ENCODE data around the gene IFT27.

IFT27 gene

DNA sequence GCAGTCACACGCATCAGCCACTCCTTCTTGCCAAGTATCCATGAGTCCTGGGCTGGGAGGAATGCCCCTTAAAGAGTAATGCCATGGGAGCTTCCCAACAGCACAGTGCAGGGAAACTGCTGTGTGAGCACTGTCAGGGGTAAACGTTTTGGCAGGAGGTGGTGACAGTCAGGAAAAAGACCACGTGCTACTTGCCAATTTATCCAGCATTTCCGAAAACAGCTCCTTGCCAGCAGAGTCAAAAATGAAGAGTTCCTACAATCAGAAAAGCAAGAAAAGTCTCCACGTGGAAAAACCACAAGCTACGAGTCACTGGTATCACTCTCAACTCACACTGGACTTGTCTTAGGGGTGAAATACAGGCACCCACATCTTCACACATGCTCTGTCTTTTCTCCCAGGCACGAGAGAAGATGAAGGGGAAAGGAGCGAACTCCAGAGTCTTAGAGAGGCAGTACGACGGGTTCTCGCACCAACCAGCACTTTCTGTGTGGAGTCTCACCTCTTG is 9.9 kb downstream of the IFT27 start:
- Histone ChIP-seq H3K4me3 (no peak overlapping the region), H3K27me3 (ENCODE audit: low read depth) (no peaks in the 10 kb centered on the region), H3K9me3 (no peaks in the 10 kb centered on the region), H3K4me1 (no peaks in the 10 kb centered on the region), H3K36me3 (replicated peaks) (no peaks in the 10 kb centered on the region; the same call in 1 of the 2 replicates)
- in situ Hi-C loops (cut with MboI; ENCODE audit: low sequenced_read_pairs), result no loop called here
- DNase-seq (ENCODE audit: low spot score in 2 of 2), result peak in 1 of 2 experiments; percentile 1

DNA sequence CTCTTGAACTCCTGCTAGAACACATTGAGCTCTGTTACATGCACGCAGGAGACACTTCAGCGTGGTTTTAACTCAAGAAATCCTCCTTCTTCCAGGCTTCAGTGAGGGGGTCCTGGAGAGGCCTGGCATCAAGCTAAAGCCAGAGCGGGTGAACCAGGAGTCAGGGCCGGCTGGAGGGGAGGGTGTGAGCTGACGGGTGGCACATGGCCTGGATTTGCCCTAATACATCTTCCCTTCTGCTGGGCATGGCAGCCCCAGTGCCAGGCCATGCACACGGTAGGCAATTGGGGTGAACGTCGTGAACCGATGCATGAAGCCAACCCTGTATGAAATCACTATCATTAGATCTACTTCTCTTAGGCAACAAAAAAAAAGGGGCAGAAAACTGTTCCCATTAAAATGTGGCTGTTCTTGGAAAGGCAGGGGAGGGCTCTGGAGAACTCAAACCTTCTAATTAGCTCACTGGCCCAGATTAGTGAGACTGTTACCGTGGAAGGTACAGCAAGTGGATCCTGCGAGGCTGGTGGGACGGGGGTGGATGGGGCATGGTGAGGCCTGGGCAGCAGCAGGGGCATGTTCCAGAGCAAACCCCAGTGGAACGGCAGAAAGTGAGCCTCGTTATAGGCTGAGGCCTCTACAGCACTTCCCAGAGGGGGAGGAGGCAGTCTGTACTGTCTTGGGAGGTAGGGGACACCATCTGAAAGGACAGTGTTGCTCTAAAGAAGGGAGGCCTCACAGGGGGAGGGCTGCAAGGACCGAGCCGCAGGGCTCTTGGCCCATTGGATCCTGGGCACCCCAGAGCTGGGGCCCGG is 10.6 kb downstream of the IFT27 start:
- DNase-seq (ENCODE audit: low spot score in 2 of 2), result peak in 1 of 2 experiments; percentile 2
- Histone ChIP-seq H3K4me1 (no peaks in the 10 kb centered on the region), H3K9me3 (no peaks in the 10 kb centered on the region), H3K27me3 (ENCODE audit: low read depth) (no peaks in the 10 kb centered on the region), H3K4me3 (no peak overlapping the region), H3K36me3 (replicated peaks) (no peaks in the 10 kb centered on the region; the same call in 1 of the 2 replicates)
- in situ Hi-C loops (cut with MboI; ENCODE audit: low sequenced_read_pairs), result no loop called here

DNA sequence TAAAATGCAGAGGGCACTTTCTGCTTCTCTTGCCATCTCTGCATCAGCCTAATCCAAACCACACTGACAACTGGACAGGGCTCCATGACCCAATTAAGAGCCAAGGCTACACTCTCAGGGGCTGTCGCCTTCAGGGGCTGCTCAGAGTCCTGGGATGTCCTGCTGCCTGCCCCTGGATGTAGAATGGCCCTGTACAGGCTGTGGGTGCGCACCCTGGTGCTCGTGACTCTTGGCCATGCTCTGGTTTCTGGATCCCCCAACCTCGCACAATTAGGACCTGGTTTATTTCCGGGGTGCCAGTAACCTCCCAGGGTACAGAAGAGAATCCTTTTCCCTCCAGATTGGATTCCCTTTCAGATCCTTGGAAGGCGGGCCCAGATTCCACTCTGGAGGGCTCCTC is 11.3 kb downstream of the IFT27 start:
- peak in 1 of 2 experiments; percentile 4 for DNase-seq (ENCODE audit: low spot score in 2 of 2)
- H3K4me3 ChIP-seq, result no peak overlapping the region
- H3K4me1 ChIP-seq, result no peaks in the 10 kb centered on the region
- H3K36me3 ChIP-seq (replicated peaks), result no peaks in the 10 kb centered on the region; the same call in 1 of the 2 replicates
- H3K27me3 ChIP-seq (ENCODE audit: low read depth), result no peaks in the 10 kb centered on the region
- in situ Hi-C loops (cut with MboI; ENCODE audit: low sequenced_read_pairs), result no loop called here
- no peaks in the 10 kb centered on the region for H3K9me3 ChIP-seq

DNA sequence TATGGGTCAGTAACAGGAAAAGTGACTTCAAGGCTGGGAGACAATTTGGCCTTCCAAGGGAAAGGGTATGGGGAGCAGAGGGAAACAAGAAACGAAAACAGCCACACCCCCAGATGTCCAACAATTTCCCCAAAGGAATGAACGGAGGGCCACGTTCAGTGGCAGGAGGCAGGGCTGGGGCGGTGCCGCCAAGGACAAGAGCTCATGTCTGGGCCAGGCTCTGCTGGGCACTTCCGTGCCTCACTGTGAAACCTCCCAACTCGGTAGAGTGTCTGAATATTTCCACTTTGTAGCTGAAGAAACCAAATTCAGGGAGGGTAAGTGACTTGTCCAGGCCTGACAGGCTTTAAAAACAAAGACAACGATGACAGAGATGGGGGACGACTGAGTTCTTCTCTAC is 11.9 kb downstream of the IFT27 start:
- in situ Hi-C loops (cut with MboI; ENCODE audit: low sequenced_read_pairs), result no loop called here

DNA sequence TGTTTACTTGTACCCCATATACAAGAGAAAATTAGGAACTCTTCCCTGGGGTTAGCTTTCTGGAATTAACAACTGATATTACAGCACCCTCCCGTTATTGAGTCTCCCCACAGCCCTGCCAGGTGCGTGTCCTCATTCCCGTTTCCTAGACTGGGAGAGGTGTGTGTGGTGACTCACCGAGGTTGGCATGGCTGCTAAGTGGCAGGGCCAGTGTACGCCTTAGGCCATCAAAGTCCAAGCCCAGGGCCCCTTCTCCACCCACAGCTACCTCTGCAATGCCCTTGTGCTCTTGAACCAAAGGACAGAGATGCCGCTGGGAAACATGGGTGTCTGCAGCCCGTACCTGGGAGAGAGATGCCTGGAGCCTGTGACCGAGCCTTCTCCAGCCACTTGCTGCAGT is 12.3 kb downstream of the IFT27 start:
- DNase-seq (ENCODE audit: low spot score in 2 of 2), result peak in 1 of 2 experiments; percentile 1
- Histone ChIP-seq H3K9me3 (no peaks in the 10 kb centered on the region), H3K4me3 (no peak overlapping the region), H3K4me1 (no peaks in the 10 kb centered on the region), H3K36me3 (replicated peaks) (no peaks in the 10 kb centered on the region; the same call in 1 of the 2 replicates), H3K27me3 (ENCODE audit: low read depth) (no peaks in the 10 kb centered on the region)
- in situ Hi-C loops (cut with MboI; ENCODE audit: low sequenced_read_pairs), result no loop called here

More for the DNA sequence above, 11.9 kb downstream of the IFT27 start:
- Histone ChIP-seq H3K4me1 (no peaks in the 10 kb centered on the region), H3K9me3 (no peaks in the 10 kb centered on the region), H3K27me3 (ENCODE audit: low read depth) (no peaks in the 10 kb centered on the region), H3K36me3 (replicated peaks) (no peaks in the 10 kb centered on the region; the same call in 1 of the 2 replicates), H3K4me3 (no peak overlapping the region)
- peak in 1 of 2 experiments; percentile 2 for DNase-seq (ENCODE audit: low spot score in 2 of 2)

DNA sequence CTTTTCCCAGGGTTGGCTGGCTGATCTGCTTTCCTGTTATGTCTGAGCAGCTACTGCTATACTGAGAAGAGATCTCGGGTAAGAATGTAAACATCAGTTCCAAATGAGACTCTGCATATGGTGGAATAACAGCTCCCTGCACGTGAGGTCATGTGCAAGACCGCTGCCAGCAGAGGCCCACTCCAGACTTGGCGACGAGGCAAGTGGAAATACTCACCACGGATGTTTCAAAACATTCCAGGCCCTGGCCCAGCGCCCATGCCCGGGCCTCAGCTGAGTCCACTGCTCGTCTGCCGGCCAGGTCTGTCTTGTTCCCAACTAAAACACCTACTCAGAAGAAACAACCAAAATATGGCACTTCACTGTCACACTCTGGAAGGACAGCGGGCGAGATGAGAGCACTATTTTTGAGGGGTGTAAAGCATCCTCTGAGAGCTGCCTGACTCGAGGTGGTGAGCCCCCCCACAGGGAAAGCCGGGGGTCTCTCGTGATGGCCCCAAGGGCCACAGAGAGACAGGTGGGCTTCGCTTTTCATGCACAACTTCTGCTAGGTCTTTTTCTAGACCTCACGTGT is 13.1 kb downstream of the IFT27 start:
- peak in 1 of 2 experiments; percentile 4 for DNase-seq (ENCODE audit: low spot score in 2 of 2)
- Histone ChIP-seq H3K27me3 (ENCODE audit: low read depth) (no peaks in the 10 kb centered on the region), H3K4me3 (no peak overlapping the region), H3K9me3 (no peaks in the 10 kb centered on the region), H3K4me1 (no peaks in the 10 kb centered on the region), H3K36me3 (replicated peaks) (no peaks in the 10 kb centered on the region; the same call in 1 of the 2 replicates)
- in situ Hi-C loops (cut with MboI; ENCODE audit: low sequenced_read_pairs), result no loop called here

DNA sequence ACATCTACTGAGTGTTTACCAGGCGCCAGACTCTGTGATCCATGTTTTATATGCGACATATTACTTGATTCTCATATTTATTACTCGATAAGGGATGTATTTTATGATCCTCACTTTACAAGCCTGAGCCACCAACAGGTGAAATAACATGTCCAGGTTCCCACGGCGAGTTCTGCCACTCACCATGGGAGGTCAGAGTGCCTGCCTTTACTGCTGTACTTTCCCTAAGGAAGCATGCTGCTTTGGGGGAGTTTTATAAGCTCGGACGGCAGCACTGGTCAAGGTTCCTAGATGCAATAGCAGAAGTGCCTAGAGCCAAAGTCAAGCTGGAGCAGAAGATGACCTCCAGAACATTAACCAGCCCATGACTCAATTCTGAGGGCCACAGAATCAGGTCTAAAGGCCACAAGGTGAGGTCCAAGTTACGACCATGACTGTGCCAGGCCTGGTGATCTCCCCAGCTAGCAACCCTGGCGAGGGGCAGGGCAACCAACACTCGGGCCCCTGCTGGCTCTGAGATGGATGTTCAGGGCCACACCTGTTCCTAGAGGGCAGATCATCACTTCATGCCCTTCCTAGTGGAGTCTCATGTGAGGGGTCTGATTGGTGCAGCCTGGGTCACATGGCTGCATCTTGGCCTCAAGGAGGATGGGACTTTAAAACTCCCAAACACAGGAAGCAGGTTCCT is 14.2 kb downstream of the IFT27 start:
- peak in 1 of 2 experiments; percentile 1 for DNase-seq (ENCODE audit: low spot score in 2 of 2)
- Histone ChIP-seq H3K4me1 (no peaks in the 10 kb centered on the region), H3K27me3 (ENCODE audit: low read depth) (no peaks in the 10 kb centered on the region; the same call in 1 of the 2 replicates), H3K36me3 (replicated peaks) (no peaks in the 10 kb centered on the region; the same call in 1 of the 2 replicates), H3K9me3 (no peaks in the 10 kb centered on the region), H3K4me3 (no peak overlapping the region)
- in situ Hi-C loops (cut with MboI; ENCODE audit: low sequenced_read_pairs), result no loop called here

DNA sequence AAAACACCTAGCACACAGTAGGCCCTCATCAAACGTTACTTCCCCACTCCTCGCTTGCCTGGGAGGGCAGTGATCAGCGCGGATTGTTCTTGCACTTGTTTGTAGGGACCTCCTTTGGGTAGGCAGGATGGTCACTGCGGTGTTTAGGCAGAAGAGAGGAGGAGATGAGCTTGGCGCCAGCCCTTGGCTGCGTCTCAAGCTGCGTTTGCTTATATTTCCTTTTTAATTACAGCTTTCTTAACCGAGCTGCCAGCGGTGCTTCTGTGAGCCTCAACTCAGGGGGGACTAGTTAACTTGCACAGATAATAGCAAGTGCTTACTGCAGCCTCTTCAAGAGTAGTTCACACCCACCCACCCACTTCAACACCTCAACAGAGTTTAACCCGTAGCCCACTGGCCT is 15.1 kb downstream of the IFT27 start:
- in situ Hi-C loops (cut with MboI; ENCODE audit: low sequenced_read_pairs), result no loop called here
- Histone ChIP-seq H3K9me3 (no peaks in the 10 kb centered on the region), H3K36me3 (replicated peaks) (no peaks in the 10 kb centered on the region; the same call in 1 of the 2 replicates), H3K27me3 (ENCODE audit: low read depth) (peaks cover 2% of the 10 kb centered on the region; the same call in 1 of the 2 replicates), H3K4me1 (no peaks in the 10 kb centered on the region), H3K4me3 (no peak overlapping the region)
- DNase-seq (ENCODE audit: low spot score in 2 of 2), result peak in 1 of 2 experiments; percentile 4

DNA sequence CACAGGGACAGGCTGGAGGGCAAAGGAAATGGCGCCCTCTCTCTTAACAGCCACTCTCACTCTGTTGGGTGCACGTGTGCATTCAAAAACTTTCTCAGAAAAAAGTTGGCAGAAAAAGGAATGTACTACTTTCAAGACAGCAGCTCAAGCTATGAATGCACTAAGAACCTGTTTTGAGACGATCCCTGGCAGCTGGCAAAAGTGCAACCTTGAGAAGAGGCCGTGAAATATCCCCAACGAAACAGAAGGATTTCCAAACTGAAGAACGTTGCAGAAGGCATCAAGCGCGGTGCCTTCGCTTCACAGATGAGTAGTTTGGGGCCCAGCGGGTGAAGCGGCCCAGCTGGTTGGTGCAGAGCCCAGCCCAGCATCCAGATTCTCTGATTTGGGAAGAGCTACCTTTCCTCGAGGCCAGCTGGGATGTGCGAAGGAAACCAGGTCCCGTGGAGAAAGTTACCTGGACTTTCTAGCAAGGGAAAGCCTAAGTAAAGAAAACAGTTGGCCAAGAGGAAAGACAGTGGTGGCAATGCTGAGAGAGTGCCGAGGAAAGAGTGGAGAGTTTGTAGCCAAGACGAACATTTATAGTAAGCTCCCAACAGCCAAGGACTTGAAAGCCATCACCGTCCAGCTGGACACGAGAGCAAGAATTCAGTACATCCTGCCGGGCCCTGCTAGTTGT is 16.3 kb downstream of the IFT27 start:
- Histone ChIP-seq H3K9me3 (no peaks in the 10 kb centered on the region), H3K36me3 (replicated peaks) (no peaks in the 10 kb centered on the region; the same call in 1 of the 2 replicates), H3K4me1 (no peaks in the 10 kb centered on the region), H3K27me3 (ENCODE audit: low read depth) (peaks cover 8% of the 10 kb centered on the region), H3K4me3 (no peak overlapping the region)
- peak in 1 of 2 experiments; percentile 4 for DNase-seq (ENCODE audit: low spot score in 2 of 2)
- in situ Hi-C loops (cut with MboI; ENCODE audit: low sequenced_read_pairs), result no loop called here

DNA sequence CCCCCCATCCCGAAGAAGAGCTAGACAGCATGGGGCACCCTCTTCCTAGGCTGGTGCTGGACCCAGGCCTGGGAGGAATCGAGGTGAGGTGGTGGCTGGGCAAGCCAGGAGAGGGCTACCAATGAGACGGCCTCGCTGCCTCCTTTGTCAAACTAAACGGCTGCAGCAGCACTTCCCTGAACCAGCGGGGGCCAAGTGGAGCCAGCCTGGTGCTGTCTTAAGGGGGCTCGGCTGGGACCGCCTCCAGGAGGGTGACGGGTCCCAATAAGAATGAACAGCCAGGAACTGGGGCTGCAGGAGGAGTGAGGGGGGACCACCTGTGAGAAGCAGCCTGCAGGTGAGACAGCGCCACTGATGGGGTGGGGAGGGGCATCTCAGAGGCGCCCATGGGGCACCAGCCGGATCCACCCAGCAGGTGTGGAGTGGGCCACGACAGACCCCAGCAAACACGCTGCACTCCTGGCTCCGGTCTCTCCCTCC is 17.1 kb downstream of the IFT27 start:
- peak in 1 of 2 experiments; percentile 1 for DNase-seq (ENCODE audit: low spot score in 2 of 2)
- no peak overlapping the region for H3K4me3 ChIP-seq
- no peaks in the 10 kb centered on the region for H3K4me1 ChIP-seq
- H3K27me3 ChIP-seq (ENCODE audit: low read depth), result peaks cover 16% of the 10 kb centered on the region
- no peaks in the 10 kb centered on the region; the same call in 1 of the 2 replicates for H3K36me3 ChIP-seq (replicated peaks)
- in situ Hi-C loops (cut with MboI; ENCODE audit: low sequenced_read_pairs), result no loop called here
- H3K9me3 ChIP-seq, result no peaks in the 10 kb centered on the region

DNA sequence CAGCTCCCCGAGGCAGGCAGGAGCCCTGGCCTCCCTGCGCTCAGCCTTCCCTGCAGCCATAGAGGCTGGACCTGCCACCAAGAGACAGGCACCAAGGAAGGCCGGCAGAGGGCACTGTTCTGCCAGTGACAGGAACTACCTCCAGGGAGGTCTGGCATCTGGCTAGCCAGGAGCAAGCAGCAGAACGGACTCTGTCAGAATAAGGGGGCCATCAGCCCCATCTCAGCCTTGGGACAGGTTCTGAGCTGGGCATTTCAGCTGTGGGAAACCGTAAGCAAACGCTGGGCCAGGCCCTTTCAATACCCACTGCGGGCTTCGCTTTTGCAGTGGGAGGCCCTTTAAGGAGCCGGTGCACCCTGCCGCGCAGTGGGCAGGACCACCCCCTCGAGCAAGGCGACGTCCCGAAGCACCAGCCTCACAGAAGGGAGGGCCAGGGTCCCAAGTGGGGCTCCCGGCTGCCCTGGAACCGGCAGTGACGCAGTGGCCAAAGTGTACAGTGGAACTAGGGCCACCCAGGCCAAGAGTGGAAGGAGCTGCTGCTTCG is 18.2 kb downstream of the IFT27 start:
- Histone ChIP-seq H3K27me3 (ENCODE audit: low read depth) (peaks cover 26% of the 10 kb centered on the region), H3K36me3 (replicated peaks) (no peaks in the 10 kb centered on the region; the same call in 1 of the 2 replicates), H3K9me3 (no peaks in the 10 kb centered on the region), H3K4me3 (no peak overlapping the region), H3K4me1 (no peaks in the 10 kb centered on the region)
- in situ Hi-C loops (cut with MboI; ENCODE audit: low sequenced_read_pairs), result no loop called here
- DNase-seq (ENCODE audit: low spot score in 2 of 2), result peak; percentile 49 to 86

DNA sequence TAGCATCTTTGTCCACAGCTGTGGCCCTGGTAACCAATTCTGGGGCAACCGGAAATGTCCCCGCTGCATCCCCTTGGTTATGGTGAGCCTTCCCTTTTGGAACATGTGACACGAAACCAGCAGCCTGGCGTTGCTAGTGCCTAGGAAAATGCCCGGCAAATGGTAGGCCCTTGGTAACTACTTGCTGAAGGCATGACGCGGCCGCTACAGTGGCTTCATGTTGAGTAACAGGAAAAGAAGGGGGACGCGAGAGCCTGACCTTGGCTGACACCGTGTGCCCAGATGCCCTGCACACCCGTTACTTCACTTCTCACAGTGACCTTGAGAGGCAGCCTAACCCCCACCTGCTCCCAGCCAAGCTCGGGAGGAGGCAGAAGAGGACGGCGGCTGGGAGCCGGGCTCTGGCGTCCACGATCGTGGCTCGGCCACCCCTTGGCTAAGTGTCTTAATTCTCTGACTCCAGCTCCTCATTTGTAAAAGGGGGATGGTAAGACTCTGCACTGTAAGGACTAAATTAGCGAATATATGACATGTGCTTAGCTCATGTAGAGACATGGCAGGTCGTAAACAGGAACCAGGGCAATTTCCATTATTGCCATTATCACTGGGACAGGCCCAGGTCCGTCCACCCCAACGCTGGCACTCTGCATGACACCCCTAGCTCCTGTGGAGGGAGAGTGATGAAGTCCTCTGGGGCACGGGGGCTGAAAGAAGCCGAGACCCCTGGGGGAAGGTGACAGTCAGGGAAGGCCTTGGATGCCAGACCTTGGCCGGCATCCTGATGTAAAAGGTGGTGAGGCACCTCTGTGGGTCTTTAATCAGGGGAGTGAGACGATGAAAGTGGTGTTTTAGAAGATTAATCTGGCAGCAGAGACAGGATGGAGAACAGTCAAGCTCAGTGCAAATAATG is 18.9 kb downstream of the IFT27 start:
- in situ Hi-C loops (cut with MboI; ENCODE audit: low sequenced_read_pairs), result no loop called here
- H3K4me1 ChIP-seq, result no peaks in the 10 kb centered on the region
- DNase-seq (ENCODE audit: low spot score in 2 of 2), result peak in 1 of 2 experiments; percentile 7
- H3K4me3 ChIP-seq, result no peak overlapping the region
- H3K9me3 ChIP-seq, result no peaks in the 10 kb centered on the region
- peaks cover 32% of the 10 kb centered on the region for H3K27me3 ChIP-seq (ENCODE audit: low read depth)
- H3K36me3 ChIP-seq (replicated peaks), result no peaks in the 10 kb centered on the region
